GM13976 (cell line): ENCODE data around the gene SPARCL1.

Experiments
- DNase-seq: peaks from one replicate; pipeline ENCODE4 v3.0.0; 2012; ENCODE audit warnings: low spot score
- CTCF ChIP-seq: IDR thresholded peaks from 2 replicates; pipeline ENCODE4 v1.5.1; 2012; ENCODE audit warnings: borderline replicate concordance, mild to moderate bottlenecking; ENCODE audit not compliant: insufficient read depth; ENCODE audit errors: extremely low read depth, missing control alignments, control extremely low read depth
- in situ Hi-C: fragments of 300-500 bp; cut with MboI; formaldehyde crosslinking; loops from one replicate; pipeline ENCODE4 v1.12.0; 2022; ENCODE audit warnings: low sequenced_read_pairs, mixed read lengths, inconsistent platforms; ENCODE audit not compliant: unreplicated experiment

The SPARCL1 gene

DNA sequence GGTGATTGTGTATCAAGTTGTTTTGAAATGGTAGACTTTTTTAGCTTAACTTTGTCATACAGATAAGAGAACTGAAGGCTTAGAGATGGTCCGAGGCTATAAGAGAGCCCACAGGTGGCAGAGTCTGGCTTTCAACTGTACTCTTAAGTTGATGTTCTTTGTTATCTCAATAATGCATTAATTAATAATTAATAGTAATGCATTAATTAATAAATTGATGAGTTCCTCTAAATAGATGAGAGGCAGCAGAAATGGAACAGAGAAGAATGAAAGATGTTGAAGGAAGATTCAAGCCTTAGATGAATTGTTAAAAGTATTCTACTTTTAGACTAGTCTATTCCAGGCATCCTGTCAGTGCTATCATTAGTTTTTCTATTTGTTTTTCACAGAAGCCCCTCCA is 84.4 kb downstream of the SPARCL1 start:
- TF ChIP-seq CTCF, result no peak
- DNase-seq, result no peak
- in situ Hi-C loops, result loop anchor here (25.0 kb wide), 1 partner anchor 507 kb away; the partner anchor contains the start of gene AFF1

- no peak for DNase-seq
- TF ChIP-seq CTCF, result no peak
- in situ Hi-C loops, result loop anchor here (25.0 kb wide), 1 partner anchor 506 kb away; the partner anchor contains the start of gene AFF1
Measured at GRCh38 chr4:87442889-87443288, 86.3 kb downstream of the SPARCL1 start.

DNA sequence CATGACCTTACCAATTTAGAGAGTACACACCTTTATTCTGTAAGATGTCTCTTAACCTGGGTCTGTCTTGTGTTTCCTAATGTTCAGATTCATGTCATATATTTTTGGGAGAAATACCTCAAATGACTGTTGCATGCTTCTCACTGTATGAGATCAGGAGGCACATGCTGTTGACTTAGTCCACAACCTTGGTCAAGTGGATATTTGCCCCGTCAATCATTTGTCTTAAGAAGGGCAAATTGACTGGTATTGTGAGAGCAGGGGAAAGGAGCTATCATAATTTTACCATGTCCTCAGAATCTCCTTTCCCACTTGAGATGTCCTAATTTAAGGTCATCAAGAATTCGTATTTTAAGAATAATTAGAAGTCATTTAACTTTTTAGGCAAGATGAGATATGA is 95.8 kb downstream of the SPARCL1 start:
- DNase-seq, result no peak
- in situ Hi-C loops, result loop anchor here (25.0 kb wide), 1 partner anchor 496 kb away; the partner anchor contains the start of gene AFF1
- TF ChIP-seq CTCF, result no peak

DNA sequence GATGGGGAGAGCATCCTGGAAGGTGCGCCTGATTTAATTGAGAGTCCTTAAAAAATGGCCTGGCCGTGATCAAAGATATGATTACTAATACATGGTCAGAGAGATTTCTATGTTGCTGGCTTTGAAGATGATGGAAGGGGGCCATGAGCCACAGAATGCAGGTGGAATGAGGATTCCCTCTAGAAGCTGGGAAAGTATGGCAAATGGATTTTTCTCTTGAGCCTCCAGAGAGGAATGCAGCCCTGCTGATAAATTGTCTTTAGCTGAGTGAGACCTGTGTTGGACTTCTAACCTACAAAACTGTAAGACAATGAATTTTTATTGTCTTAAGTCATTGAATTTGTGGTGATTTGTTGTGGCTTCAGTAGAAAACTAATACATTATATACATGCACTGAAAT is 99.1 kb downstream of the SPARCL1 start:
- TF ChIP-seq CTCF, result no peak
- no peak for DNase-seq
- in situ Hi-C loops, result loop anchor here (25.0 kb wide), 1 partner anchor 493 kb away; the partner anchor contains the start of gene AFF1

- no peak for DNase-seq
- in situ Hi-C loops, result loop anchor here (25.0 kb wide), 1 partner anchor 492 kb away; the partner anchor contains the start of gene AFF1
- no peak for TF ChIP-seq CTCF
Measured at GRCh38 chr4:87428979-87429378, 100.2 kb downstream of the SPARCL1 start.

DNA sequence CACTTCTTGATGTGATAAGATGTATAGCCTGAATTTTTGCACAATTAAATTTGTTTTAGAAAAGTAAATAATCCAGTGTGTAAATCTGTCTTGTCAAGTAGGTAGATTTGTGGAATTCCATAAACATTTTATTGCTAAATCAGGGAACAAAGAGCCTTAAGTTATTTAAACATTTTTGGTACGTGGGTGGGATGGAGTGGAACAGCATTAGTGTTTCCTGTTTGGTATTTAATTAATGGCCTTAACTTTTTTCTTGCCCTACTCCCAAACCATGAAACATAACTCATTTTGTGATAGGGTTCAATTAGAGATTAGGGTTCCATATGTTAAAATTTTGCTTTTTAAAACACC is 101.7 kb downstream of the SPARCL1 start:
- in situ Hi-C loops, result loop anchor here (25.0 kb wide), 1 partner anchor 490 kb away; the partner anchor contains the start of gene AFF1
- no peak for TF ChIP-seq CTCF
- DNase-seq, result no peak
